ENCODE data around the gene TMEM185B. TPM values are rescaled to one million over a fixed set of nuclear protein-coding genes. Genes with fewer than 3 reads are reported as not detected.
"Not testable (repeated sequence)": the region's sequence is repeated elsewhere in the genome, so short reads cannot be mapped to it uniquely, and the experiment has no call there.

The TMEM185B gene
- total RNA-seq, 4 donors from 2014 or later, result 21.0 to 33.3 (median 25.4) TPM

GRCh38 chr2:120204945-120205670, 18.1 kb downstream of the TMEM185B start:
- no peak overlapping the region for H3K4me3 ChIP-seq (ENCODE audit: low read depth, poor library complexity, severe bottlenecking)
- TF ChIP-seq CTCF (IDR thresholded peaks at IDR 0.05) (no peak), POLR2A (IDR thresholded peaks at IDR 0.05) (no peak)
- intact Hi-C loops (cut with DNase I; ENCODE audit: low total_unique reads), result no loop called here
- WGBS, 2 donors, result 90% methylated on average over 9 to 12 of the region's 12 CpGs
- DNase-seq (ENCODE audit: low spot score in 2 of 2), result no peak

GRCh38 chr2:120204417-120204816, 18.8 kb downstream of the TMEM185B start:
- 60 to 75% methylated on average over 3 of the region's 3 CpGs for WGBS, 2 donors
- no peak overlapping the region for H3K4me3 ChIP-seq (ENCODE audit: low read depth, poor library complexity, severe bottlenecking)
- intact Hi-C loops (cut with DNase I; ENCODE audit: low total_unique reads), result no loop called here
- TF ChIP-seq POLR2A (IDR thresholded peaks at IDR 0.05), result no peak
- DNase-seq (ENCODE audit: low spot score in 2 of 2), result no peak

- intact Hi-C loops (cut with DNase I; ENCODE audit: low total_unique reads), result no loop called here
- no peak overlapping the region for H3K4me3 ChIP-seq (ENCODE audit: low read depth, poor library complexity, severe bottlenecking)
- TF ChIP-seq CTCF (IDR thresholded peaks at IDR 0.05) (no peak), POLR2A (IDR thresholded peaks at IDR 0.05) (no peak)
- 67 to 88% methylated on average over 4 to 5 of the region's 5 CpGs for WGBS, 2 donors
- no peak for DNase-seq (ENCODE audit: low spot score in 2 of 2)
Measured at GRCh38 chr2:120204022-120204405, 19.2 kb downstream of the TMEM185B start.

- H3K4me3 ChIP-seq (ENCODE audit: low read depth, poor library complexity, severe bottlenecking), result no peak overlapping the region
- intact Hi-C loops (cut with DNase I; ENCODE audit: low total_unique reads), result no loop called here
- WGBS, 2 donors, result 64 to 67% methylated on average over 10 of the region's 10 CpGs
- no peak for DNase-seq (ENCODE audit: low spot score in 2 of 2)
- TF ChIP-seq CTCF (IDR thresholded peaks at IDR 0.05) (no peak), POLR2A (IDR thresholded peaks at IDR 0.05) (no peak)
Measured at GRCh38 chr2:120203251-120204021, 19.8 kb downstream of the TMEM185B start.

GRCh38 chr2:120199817-120200459, 23.3 kb downstream of the TMEM185B start:
- H3K4me3 ChIP-seq (ENCODE audit: low read depth, poor library complexity, severe bottlenecking); intact Hi-C loops (cut with DNase I; ENCODE audit: low total_unique reads); DNase-seq (ENCODE audit: low spot score in 2 of 2): not testable (repeated sequence)
- 93 to 94% methylated on average over 10 of the region's 10 CpGs for WGBS, 2 donors

- TF ChIP-seq CTCF (IDR thresholded peaks at IDR 0.05), result no peak
- TF ChIP-seq POLR2A (IDR thresholded peaks at IDR 0.05), result no peak
- no peak overlapping the region for H3K4me3 ChIP-seq (ENCODE audit: low read depth, poor library complexity, severe bottlenecking)
- 70 to 81% methylated on average over 1 of the region's 1 CpG for WGBS, 2 donors
- intact Hi-C loops (cut with DNase I; ENCODE audit: low total_unique reads), result no loop called here
- DNase-seq (ENCODE audit: low spot score in 2 of 2), result no peak
Measured at GRCh38 chr2:120195553-120195952, 27.6 kb downstream of the TMEM185B start.

Measured in lower leg skin (tissue), 4 donors.